Ovary (tissue), 3 donors: Measurements from ENCODE around the gene DYNC1LI2.

Experiments used
- CTCF ChIP-seq, 3 donors: fragments of 450-650 bp in 2 of 3; fragments of 200-600 bp in 1 of 3; IDR thresholded peaks; one replicate each; pipeline versions ENCODE4 v1.5.1 to v1.8.0; 2016 to 2022; ENCODE audit warnings: antibody characterized with exemption in 3 of 3, mild to moderate bottlenecking in 1 of 3
- EP300 ChIP-seq: sonication (generic); formaldehyde crosslinking; IDR thresholded peaks from one replicate; pipeline ENCODE4 v1.6.1; 2017; ENCODE audit warnings: antibody characterized with exemption
- POLR2A ChIP-seq: fragments of 450-650 bp; IDR thresholded peaks from one replicate; pipeline ENCODE4 v1.6.1; 2017; ENCODE audit warnings: antibody characterized with exemption, mild to moderate bottlenecking, moderate library complexity
- donor health status: DM: no; HTN: no; CAD: no.

DNA sequence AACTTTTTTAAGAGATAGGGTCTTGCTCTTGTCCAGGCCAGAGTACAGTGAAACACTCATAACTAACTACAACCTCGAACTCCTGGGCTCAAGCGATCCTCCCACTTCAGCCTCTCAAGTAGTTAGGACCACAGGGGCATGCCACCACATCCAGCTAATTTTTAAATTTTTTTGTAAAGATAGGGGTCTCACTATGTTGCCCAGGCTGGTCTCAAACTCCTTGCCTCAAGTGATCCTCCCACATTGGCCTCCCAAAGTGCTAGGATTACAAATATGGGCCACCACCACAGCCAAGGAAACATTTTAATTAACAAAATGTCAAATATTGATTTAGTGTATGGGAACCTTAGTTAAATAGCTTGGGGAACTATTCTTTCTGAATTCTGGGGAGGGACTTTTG, 2.8 kb upstream of the DYNC1LI2 start:
- TF ChIP-seq CTCF (IDR thresholded peaks at IDR 0.05) (no peak), POLR2A (no peak), EP300 (no peak)
